ENCODE measurements around the gene OR3A1.
"Not testable (repeated sequence)": the region's sequence is repeated elsewhere in the genome, so short reads cannot be mapped to it uniquely, and the experiment has no call there.

The OR3A1 gene, protein sequence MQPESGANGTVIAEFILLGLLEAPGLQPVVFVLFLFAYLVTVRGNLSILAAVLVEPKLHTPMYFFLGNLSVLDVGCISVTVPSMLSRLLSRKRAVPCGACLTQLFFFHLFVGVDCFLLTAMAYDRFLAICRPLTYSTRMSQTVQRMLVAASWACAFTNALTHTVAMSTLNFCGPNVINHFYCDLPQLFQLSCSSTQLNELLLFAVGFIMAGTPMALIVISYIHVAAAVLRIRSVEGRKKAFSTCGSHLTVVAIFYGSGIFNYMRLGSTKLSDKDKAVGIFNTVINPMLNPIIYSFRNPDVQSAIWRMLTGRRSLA

DNA sequence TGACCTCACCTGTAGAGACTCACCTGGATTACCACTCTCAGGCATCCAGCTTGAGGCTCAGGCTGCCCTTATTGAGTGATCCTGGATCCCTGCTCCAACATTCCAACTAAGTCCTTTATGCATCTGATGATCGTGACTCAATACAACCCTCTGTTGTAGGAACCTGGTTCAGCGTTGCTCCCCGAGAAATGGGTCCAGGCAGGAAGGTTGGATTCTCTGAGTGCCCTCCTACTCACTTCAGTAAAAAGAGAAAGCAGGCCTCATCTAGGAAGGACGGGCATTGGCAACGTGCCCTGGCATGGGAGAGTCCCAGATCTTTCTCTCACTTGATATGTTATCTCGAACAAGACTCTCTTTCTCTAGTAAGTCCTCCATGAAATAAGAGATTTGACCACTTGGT is at the start of gene OR3A1:
Gene OR3A1 (minus strand): TSS at position 101 of the 400 bp plus-strand sequence. CDS start 5,778 bp downstream, outside the sequence.
- no peak for DNase-seq (ENCODE audit: low spot score)

DNA sequence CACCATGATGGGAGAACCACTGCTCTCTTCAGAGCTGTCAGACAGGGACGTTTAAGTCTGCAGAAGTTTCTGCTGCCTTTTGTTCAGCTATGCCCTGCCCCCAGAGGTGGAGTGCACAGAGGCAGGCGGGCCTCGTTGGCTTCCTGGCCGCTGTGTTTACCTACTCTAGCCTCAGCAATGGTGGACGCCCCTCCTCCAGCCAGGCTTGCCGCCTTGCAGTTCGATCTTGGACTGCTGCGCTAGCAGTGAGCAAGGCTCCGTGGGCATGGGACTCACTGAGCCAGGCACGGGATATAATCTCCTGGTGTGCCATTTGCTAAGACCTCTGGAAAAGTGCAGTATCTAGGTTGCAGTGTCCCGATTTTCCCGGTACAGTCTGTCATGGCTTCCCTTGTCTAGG is 44.6 kb upstream of the OR3A1 start:
- DNase-seq (ENCODE audit: low spot score): not testable (repeated sequence)

DNA sequence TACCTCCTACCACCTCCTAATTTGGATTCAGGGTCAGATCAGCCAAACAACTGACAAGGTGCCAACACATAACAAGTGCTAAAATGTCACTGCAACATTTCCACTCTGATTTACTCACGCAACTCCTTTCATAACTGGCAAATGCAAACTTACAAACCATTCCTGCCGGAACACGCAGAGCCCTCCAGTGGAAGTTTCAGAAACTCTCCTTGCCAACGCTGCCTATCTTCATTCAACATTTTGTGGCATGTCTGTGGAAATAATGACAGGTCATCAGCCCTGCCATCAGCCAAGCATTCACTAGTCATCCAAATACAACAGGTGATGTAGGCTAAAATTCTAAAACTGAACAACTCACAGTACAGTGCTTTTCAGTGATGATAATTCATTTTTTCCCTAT is 37.7 kb upstream of the OR3A1 start:
- peak; percentile 12 for DNase-seq (ENCODE audit: low spot score)

DNA sequence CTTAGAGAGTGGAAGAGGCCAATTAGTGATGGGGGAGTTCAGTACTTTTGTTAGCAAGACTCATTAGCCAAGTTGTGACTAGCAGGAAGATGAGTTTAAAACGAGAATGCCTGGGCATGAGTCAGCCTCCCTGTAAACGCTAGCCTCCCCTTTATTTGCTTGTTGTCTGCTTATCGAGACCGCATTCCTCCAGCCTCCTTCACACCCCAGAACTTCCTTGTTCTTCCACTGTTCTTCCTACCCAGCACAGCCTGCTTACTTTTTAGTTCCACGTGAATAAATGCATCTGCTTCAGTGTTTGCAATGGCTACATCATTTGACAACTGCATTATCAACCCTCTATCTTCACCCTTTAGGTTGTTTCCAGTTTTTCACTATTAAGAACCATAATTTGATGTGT is 20.2 kb upstream of the OR3A1 start:
- DNase-seq (ENCODE audit: low spot score): peak; percentile 52

DNA sequence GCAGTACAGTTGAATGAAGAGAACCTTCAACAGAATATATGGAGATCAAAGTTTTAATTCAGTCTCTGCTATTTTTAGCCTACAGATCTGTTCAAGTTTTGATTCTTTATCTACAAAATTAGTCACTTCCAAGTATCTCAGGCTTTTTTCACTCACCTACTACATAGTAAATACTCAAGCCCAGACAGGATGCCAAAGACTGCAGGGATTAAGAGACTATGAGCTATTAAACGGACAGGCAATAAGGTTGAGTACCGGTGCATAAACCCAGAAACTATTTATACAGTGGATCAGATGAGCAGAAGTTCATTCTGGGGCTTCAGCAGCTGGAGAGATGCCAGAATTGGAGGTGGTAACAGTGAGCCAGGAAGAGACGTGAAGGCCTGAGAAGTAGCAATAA is 18.7 kb upstream of the OR3A1 start:
- DNase-seq (ENCODE audit: low spot score): peak; percentile 6

DNA sequence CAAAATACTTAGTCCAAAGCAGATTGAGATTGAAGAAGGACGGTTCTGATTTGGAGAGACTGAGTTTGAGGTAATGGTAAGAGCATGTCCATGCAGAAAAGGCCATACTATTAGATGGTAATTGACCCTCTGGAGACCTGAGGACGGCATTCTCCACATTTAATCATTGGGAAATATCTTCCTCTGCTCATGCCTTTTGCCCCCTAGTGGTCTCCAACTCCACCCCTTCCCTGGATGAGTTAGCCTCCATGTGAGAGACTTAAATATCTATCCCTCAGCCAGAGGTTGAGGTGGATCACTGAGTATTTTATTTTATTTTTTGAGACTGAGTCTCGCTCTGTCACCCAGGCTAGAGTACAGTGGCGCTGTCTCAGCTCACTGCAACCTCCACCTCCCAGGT is 10.4 kb upstream of the OR3A1 start:
- no peak for DNase-seq (ENCODE audit: low spot score)

DNA sequence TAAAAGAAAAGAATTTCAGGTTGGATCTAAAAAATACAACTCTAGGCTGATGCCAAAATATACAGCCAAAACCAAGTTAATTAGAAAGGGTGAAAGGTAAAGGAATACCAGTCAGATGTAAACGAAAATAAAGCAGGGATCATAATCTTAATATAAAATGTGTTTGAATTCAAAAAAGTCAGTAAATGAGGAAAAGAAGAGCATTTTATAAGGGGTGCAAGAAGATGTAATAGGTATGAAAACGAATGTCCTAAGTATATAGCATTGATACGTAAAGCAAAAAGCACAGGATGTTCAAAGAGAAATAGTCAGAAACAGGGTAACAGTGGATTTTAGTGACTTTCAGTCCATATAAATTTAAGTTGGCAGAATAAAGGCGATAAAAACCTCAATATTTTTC is 2.5 kb downstream of the OR3A1 start:
- no peak for DNase-seq (ENCODE audit: low spot score)

DNA sequence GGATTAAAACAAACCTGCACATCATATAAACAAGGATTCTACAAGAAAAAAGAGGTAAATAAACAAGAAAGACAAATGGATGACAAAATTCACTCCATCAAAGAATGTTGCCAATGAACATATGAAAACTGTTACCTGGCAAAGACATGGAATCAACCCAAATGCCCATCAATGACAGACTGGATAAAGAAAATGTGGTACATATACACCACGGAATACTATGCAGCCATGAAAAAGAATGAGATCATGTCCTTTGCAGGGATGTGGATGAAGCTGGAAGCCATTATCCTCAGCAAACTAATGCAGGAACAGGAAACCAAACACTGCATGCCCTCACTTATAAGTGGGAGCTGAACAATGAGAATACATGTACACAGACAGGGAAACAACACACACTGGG is 4.6 kb downstream of the OR3A1 start:
- not testable (repeated sequence) for DNase-seq (ENCODE audit: low spot score)

DNA sequence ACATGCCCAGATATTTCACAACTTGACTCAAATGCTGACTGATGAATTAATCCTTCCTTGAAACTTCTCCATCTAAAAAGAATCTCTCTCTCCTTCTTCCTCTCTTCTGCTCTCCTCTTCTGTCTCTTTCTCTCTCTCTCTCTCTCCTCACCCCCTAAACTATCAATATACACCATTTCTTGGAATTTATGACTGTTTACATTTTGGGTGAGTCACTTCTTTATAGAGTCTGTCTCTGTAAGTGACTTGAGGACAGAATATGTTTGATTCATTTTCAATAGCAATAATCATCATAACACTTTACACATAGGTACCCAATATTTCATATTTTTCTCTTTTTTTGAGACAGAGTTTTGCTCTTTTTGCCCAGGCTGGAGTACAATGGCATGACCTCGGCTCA is 15.3 kb downstream of the OR3A1 start:
- no peak for DNase-seq (ENCODE audit: low spot score)

DNA sequence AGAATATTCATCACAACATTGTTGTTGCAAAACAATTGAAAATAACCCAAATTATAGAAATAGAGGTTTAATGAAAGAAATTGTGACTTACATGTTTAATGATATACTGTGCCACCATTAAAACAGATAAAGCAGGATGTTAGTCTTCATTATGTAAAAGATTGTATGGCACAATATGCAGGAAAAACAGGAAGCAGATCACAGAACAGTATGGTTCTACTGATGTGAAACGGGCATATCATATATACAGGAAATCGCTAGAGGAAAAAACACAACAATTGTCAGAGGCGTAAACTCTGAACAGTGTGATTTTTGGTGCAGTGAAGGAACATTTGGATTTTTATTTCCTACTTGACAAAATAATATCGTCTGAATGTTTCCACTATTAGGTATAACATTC is 22.0 kb downstream of the OR3A1 start:
- no peak for DNase-seq (ENCODE audit: low spot score)

DNA sequence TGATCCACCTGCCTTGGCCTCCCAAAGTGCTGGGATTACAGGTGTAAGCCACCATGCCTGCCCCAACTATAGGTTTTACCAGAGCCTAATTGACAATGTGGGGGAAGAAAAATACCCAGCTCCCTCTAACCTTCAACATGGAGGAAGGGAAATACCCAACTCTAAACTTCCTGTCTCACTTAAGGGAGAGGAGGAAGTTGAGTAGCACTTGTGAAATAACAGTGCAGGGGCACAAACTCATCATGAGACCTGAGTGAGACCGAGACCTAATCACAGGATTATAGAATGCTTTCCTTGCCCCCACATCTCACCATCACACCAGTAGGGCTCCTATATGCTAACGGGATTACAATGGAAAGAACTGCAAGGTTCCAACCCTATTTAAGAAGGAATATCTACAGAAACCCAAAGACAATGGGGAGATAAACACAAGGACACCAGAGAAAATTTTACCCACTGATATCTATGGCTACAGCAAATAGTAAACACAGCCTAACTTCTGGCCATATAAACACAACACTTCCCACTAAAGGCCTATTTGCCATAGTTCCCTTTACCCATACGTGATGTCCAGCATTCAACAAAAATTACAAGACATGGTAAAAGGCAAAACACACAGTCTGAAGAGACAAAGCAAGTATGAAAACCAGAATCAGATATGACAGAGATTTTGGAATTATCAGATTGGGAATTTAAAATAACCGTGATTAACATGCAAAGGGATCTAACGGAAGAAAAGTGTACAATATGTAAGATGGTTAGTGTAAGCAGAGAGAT is 26.9 kb downstream of the OR3A1 start:
- no peak for DNase-seq (ENCODE audit: low spot score)

DNA sequence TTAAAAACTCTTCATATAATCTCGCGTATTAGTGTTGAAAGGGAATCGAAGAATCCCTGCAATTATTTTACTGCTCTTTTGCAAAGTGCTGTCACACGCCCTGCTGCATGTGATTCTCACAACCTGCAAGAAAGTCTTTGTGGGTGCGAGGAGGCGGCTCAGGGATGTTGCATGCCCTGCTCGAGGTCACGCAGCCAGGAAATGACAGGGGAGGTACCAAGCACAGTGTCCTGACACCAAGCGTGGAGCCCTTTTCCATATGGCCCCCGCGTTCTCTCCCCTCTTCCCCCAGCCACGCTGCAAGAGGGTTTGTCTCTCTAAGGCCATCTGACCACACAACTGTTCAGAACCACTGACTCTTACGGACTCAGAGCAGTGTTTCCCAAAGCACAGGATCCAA is 37.6 kb downstream of the OR3A1 start:
- no peak for DNase-seq (ENCODE audit: low spot score)

DNA sequence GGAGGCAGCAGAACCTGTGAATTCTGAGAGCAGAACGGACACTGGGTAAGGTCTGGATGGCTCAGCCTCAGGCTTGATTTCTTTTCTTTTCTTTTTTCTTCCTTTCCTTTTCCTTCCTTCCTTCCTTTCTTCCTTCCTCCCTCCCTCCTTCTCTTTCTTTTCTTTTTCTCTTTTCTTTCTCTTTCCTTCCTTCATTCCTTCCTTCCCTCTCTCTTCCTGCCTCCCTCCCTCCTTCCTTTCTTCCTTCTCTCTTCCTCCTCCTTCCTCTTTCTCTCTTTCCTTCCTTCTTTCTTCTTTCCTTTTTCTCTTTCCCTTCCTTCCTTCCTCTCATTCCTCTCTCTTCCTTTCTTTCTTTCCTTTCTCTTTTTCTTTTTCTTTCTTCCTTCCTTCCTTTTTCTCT is 38.0 kb downstream of the OR3A1 start:
- no peak for DNase-seq (ENCODE audit: low spot score)

DNA sequence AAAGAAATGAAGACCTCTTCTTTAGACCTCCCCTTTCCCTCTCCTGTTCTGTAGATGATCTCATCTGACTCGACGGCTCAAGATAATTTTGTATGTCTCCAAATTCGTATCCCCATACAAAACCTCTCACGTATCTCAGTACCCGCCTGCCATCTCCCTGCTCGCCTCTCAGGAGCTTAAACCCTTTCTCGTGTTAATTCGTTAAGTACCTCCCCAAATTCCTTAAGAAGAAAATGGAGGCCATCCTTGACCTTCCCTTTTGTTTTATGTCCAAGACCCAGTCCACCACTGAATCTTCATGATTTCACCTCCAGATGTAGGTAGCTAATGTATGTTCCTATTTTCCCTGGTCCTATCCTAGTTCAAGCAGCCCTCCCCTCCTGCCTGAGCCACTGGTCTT is 41.6 kb downstream of the OR3A1 start:
- DNase-seq (ENCODE audit: low spot score): no peak

DNA sequence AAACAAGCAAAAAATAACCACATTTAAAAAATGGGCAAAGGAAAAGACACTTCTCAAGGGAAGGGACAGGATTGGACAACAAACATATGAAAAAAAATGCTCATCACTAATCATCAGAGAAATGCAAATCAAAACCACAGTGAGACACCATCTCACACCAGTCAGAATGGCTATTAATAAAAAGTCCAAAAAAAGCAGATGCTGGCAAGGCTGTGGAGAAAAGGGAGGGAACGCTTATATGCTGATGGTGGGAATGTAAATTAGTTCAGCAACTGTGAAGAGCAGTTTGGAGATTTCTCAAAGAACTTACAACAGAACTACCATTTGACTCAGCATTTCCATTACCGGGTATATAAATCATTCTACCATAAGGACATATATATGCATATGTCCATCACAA is 49.1 kb downstream of the OR3A1 start:
- DNase-seq (ENCODE audit: low spot score): not testable (repeated sequence)

DNA sequence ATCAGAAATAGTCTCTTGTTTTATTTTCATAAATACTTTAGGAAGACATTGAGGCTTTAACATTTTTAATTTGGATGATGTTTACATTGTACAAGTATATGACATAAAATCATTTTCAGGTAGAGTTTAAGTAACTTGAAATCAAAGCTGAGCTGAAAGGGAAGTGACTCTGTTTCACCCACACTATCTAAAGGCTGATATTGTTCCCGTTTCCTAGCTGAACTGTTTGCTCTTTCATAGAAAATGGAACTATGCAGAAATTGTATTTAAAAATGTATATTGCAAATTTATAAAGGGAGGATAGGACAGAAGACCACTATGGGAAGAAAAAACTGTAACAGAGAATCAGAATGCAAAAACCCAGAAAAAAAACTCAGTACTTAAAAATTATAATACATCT is 53.3 kb downstream of the OR3A1 start:
- DNase-seq (ENCODE audit: low spot score): not testable (repeated sequence)

DNA sequence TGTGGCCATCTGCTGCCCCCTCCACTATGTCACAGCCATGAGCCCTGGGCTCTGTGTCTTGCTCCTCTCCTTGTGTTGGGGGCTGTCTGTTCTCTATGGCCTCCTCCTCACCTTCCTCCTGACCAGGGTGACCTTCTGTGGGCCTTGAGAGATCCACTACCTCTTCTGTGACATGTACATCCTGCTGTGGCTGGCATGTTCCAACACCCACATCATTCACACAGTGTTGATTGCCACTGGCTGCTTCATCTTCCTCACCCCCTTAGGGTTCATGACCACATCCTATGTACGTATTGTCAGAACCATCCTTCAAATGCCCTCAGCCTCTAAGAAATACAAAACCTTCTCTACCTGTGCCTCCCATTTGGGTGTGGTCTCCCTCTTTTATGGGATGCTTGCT is 57.1 kb downstream of the OR3A1 start:
- not testable (repeated sequence) for DNase-seq (ENCODE audit: low spot score)
